Measurements from ENCODE around the gene TNPO3.

TNPO3 gene

DNA sequence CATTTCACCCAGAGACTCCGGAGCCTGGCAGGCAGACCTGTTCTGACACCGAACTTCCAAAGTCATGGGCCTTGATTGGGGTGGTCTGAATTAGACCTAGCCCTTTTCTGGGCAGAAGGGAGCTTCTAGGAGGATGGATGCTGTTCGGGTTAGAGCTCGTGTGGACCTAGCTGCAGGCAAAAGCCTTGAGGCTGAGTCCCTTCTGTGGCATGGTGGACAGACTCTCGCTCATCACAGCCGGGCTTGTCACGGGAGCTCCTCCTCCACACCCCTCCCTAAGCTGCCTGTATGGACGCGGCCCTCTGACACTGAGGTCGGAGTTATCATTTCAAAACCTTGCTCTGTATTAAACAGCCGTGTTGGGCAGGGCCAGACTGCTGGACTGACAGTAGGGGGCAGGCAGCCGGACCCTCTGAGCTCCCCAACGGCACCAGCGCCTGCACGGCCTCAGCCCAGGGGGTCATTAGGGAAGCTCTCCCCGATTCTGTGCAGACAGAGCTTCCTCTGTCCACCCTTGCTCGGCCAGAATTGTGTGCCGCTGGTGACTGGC lies 115.0 kb downstream of the TNPO3 start:
- Histone ChIP-seq H3K23ac (ENCODE audit: low read depth, low read length, poor library complexity) (no peak overlapping the region), H3K18ac (ENCODE audit: low read length) (no peak overlapping the region), H3K4me1 (ENCODE audit: control insufficient read depth in 2 of 2, insufficient read depth in 1 of 2, low read depth in 1 of 2, low read length in 2 of 2) (peaks cover 3 to 12% of the 10 kb centered on the region in 2 donors), H2AK5ac (ENCODE audit: low read depth, low read length) (no peak overlapping the region), H2AFZ (ENCODE audit: low read length) (no peak overlapping the region), H3K9ac (ENCODE audit: low read depth, low read length, poor library complexity) (no peak overlapping the region), H4K91ac (ENCODE audit: low read depth, low read length, poor library complexity) (no peak overlapping the region), H3K4me3 (ENCODE audit: low read length in 2 of 2) (no peak overlapping the region), H3K9me3 (replicated peaks in 1 of 2; ENCODE audit: control insufficient read depth in 2 of 2, insufficient read depth in 1 of 2, low read depth in 1 of 2, low read length in 2 of 2) (no peaks in the 10 kb centered on the region), H3K27ac (replicated peaks; ENCODE audit: low read length) (no peak overlapping the region), H2BK5ac (ENCODE audit: low read length) (no peak overlapping the region), H4K8ac (ENCODE audit: low read depth, low read length) (no peak overlapping the region), H3K27me3 (ENCODE audit: control insufficient read depth in 3 of 3, insufficient read depth in 3 of 3, low read depth in 1 of 3, low read length in 3 of 3) (peaks cover 13 to 79% (median 42%) of the 10 kb centered on the region in 3 experiments), H3K14ac (ENCODE audit: low read length) (no peak overlapping the region), H3K79me1 (ENCODE audit: low read depth, low read length) (no peaks in the 10 kb centered on the region), H3K36me3 (replicated peaks in 1 of 2; ENCODE audit: control insufficient read depth in 2 of 2, insufficient read depth in 2 of 2, low read length in 2 of 2) (no peaks in the 10 kb centered on the region), H3K4me2 (ENCODE audit: insufficient read depth, low read length, poor library complexity, severe bottlenecking) (no peak overlapping the region), H2BK120ac (ENCODE audit: low read depth, low read length) (no peak overlapping the region), H2BK15ac (ENCODE audit: low read length) (no peak overlapping the region), H3K4ac (ENCODE audit: low read length) (no peak overlapping the region), H2BK12ac (ENCODE audit: low read length) (no peak overlapping the region)
- no peak for DNase-seq (ENCODE audit: low spot score)
- WGBS, 2 donors (ENCODE audit: extremely low coverage in 2 of 2, insufficient read length in 2 of 2, insufficient replicate concordance in 1 of 2): no CpG with 5 or more reads among the region's 18 CpGs

DNA sequence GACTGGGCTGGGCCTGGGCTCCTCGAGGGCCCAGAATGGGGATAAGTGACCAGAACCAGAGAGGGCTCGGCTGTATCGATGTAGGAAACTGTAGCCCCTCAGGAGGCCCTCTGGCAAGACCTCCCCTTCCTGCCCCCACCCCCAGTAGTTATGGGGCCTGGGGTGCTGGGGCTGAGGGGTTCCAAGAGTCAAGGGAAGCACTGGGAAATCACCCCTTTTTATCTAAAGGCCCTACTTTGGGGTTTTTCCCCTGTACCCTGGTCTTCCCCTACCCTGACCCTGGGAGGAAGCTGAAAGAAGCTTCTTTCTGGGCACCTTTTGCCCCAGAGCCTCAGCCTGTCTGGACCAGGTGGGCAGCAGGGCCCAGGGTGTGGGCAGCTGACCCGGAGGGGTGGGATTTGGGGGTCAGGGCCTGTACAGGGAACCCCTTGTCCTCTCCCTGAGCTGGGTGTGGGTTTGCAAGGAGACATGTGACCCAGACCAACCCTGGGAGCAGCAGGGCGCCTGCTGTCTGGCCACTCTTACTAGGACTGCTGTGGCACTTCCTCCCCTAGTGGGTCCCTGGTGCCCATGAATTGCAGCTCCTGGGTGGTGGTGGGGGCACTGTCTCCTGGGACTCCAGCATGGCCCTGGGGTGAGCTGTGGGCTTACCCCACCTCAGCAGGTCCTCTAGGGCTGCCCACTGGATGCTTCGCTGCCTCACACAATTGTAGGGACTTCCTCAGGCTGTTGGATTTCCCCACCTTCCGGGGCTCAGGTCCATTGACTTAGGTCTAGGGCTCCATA lies 115.6 kb downstream of the TNPO3 start:
- H3K36me3 ChIP-seq (replicated peaks in 1 of 2; ENCODE audit: control insufficient read depth in 2 of 2, insufficient read depth in 2 of 2, low read length in 2 of 2): no peaks in the 10 kb centered on the region
- H3K9ac ChIP-seq (ENCODE audit: low read depth, low read length, poor library complexity): no peak overlapping the region
- H4K8ac ChIP-seq (ENCODE audit: low read depth, low read length): peak overlapping the region; percentile 3
- H3K27ac ChIP-seq (replicated peaks; ENCODE audit: low read length): no peak overlapping the region
- peak overlapping the region; percentile 51 for H3K14ac ChIP-seq (ENCODE audit: low read length)
- H3K4ac ChIP-seq (ENCODE audit: low read length): no peak overlapping the region
- WGBS, 2 donors (ENCODE audit: extremely low coverage in 2 of 2, insufficient read length in 2 of 2, insufficient replicate concordance in 1 of 2): no CpG with 5 or more reads among the region's 7 CpGs
- peaks cover 3 to 12% of the 10 kb centered on the region in 2 donors for H3K4me1 ChIP-seq (ENCODE audit: control insufficient read depth in 2 of 2, insufficient read depth in 1 of 2, low read depth in 1 of 2, low read length in 2 of 2)
- H3K18ac ChIP-seq (ENCODE audit: low read length): no peak overlapping the region
- no peaks in the 10 kb centered on the region for H3K79me1 ChIP-seq (ENCODE audit: low read depth, low read length)
- H3K4me2 ChIP-seq (ENCODE audit: insufficient read depth, low read length, poor library complexity, severe bottlenecking): peak overlapping the region; percentile 89
- peaks cover 13 to 81% (median 42%) of the 10 kb centered on the region in 3 experiments for H3K27me3 ChIP-seq (ENCODE audit: control insufficient read depth in 3 of 3, insufficient read depth in 3 of 3, low read depth in 1 of 3, low read length in 3 of 3)
- H3K9me3 ChIP-seq (replicated peaks in 1 of 2; ENCODE audit: control insufficient read depth in 2 of 2, insufficient read depth in 1 of 2, low read depth in 1 of 2, low read length in 2 of 2): no peaks in the 10 kb centered on the region
- H2AFZ ChIP-seq (ENCODE audit: low read length): peak overlapping the region; percentile 29
- no peak overlapping the region for H2BK5ac ChIP-seq (ENCODE audit: low read length)
- H2BK120ac ChIP-seq (ENCODE audit: low read depth, low read length): no peak overlapping the region
- H3K23ac ChIP-seq (ENCODE audit: low read depth, low read length, poor library complexity): no peak overlapping the region
- peak overlapping the region; percentile 75 for H2AK5ac ChIP-seq (ENCODE audit: low read depth, low read length)
- no peak overlapping the region for H3K4me3 ChIP-seq (ENCODE audit: low read length in 2 of 2)
- peak overlapping the region; percentile 66 for H2BK15ac ChIP-seq (ENCODE audit: low read length)
- DNase-seq (ENCODE audit: low spot score): no peak
- no peak overlapping the region for H4K91ac ChIP-seq (ENCODE audit: low read depth, low read length, poor library complexity)
- peak overlapping the region; percentile 10 for H2BK12ac ChIP-seq (ENCODE audit: low read length)

DNA sequence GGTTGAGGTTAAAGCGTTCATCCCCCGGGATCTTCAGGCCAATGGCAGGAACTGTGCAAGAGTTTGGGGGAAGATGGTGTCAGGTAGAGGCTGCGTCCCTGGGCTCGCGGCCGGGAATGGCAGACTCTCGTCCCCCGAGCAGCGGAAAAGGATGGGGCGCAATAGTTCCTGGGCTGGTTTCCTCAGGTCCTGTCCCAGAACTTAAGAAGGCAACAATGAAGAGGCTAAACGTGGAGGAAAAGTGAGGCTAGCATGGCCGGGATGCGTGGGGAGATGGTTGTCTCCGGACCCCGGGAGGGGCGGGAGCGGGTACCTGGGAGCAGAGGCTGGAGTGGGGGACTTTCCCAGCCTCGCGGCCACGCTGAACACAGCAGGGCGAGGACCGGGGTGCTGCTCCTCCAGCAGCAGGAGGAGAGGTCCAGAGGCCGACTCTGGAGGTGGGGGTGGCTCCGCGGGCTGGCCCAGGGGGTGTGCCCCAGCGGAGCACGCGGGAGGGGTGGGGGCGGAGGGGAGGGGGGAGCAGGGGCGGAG lies 116.3 kb downstream of the TNPO3 start:
- Histone ChIP-seq H4K8ac (ENCODE audit: low read depth, low read length) (no peak overlapping the region), H2AK5ac (ENCODE audit: low read depth, low read length) (no peak overlapping the region), H4K91ac (ENCODE audit: low read depth, low read length, poor library complexity) (no peak overlapping the region), H3K4me2 (ENCODE audit: insufficient read depth, low read length, poor library complexity, severe bottlenecking) (peak overlapping the region; percentile 89), H2BK5ac (ENCODE audit: low read length) (no peak overlapping the region), H2AFZ (ENCODE audit: low read length) (peak overlapping the region; percentile 72), H3K14ac (ENCODE audit: low read length) (no peak overlapping the region), H3K9me3 (replicated peaks in 1 of 2; ENCODE audit: control insufficient read depth in 2 of 2, insufficient read depth in 1 of 2, low read depth in 1 of 2, low read length in 2 of 2) (no peaks in the 10 kb centered on the region), H3K4me3 (ENCODE audit: low read length in 2 of 2) (peak overlapping the region; percentile 16 to 77), H3K27ac (replicated peaks; ENCODE audit: low read length) (no peak overlapping the region), H3K23ac (ENCODE audit: low read depth, low read length, poor library complexity) (peak overlapping the region; percentile 78), H3K36me3 (replicated peaks in 1 of 2; ENCODE audit: control insufficient read depth in 2 of 2, insufficient read depth in 2 of 2, low read length in 2 of 2) (no peaks in the 10 kb centered on the region), H3K27me3 (ENCODE audit: control insufficient read depth in 3 of 3, insufficient read depth in 3 of 3, low read depth in 1 of 3, low read length in 3 of 3) (peaks cover 13 to 86% (median 42%) of the 10 kb centered on the region in 3 experiments), H2BK120ac (ENCODE audit: low read depth, low read length) (no peak overlapping the region), H3K4me1 (ENCODE audit: control insufficient read depth in 2 of 2, insufficient read depth in 1 of 2, low read depth in 1 of 2, low read length in 2 of 2) (peaks cover 3 to 12% of the 10 kb centered on the region in 2 donors), H3K79me1 (ENCODE audit: low read depth, low read length) (no peaks in the 10 kb centered on the region), H3K4ac (ENCODE audit: low read length) (no peak overlapping the region), H3K9ac (ENCODE audit: low read depth, low read length, poor library complexity) (peak overlapping the region; percentile 30), H2BK15ac (ENCODE audit: low read length) (no peak overlapping the region), H2BK12ac (ENCODE audit: low read length) (no peak overlapping the region), H3K18ac (ENCODE audit: low read length) (peak overlapping the region; percentile 88)
- WGBS, 2 donors (ENCODE audit: extremely low coverage in 2 of 2, insufficient read length in 2 of 2, insufficient replicate concordance in 1 of 2): no CpG with 5 or more reads among the region's 30 CpGs
- no peak for DNase-seq (ENCODE audit: low spot score)

Data from neuronal stem cell (in vitro differentiated cells).